H1 (cell line): ENCODE data around the gene TLCD5. TPM values are rescaled to one million over a fixed set of nuclear protein-coding genes. Genes with fewer than 3 reads are reported as not detected.

Experiments used
- ASH2L ChIP-seq: fragments of 200-600, 300-600 bp; sonication (generic); IDR thresholded peaks from one replicate; pipeline ENCODE4 v1.7.1; 2017; ENCODE audit warnings: low read length
- ATF2 ChIP-seq: IDR thresholded peaks from 2 replicates; pipeline ENCODE4 v1.6.1; 2012; ENCODE audit warnings: low read length, inconsistent platforms
- BACH1 ChIP-seq: IDR thresholded peaks from 2 replicates; pipeline ENCODE4 v1.6.1; 2012; ENCODE audit warnings: low read length, improper control_type of control experiment
- BCL11A ChIP-seq, 2 experiments: IDR thresholded peaks; one replicate each; pipeline ENCODE4 v1.6.1; 2011; ENCODE audit warnings: low read depth in 2 of 2, low read length in 2 of 2, mild to moderate bottlenecking in 2 of 2
- CBX8 ChIP-seq: fragments of 300-800, 300-1000 bp; sonication (generic); IDR thresholded peaks from 2 replicates; pipeline ENCODE4 v1.7.1; 2016; ENCODE audit warnings: low read depth, low read length, borderline replicate concordance
- CEBPB ChIP-seq: IDR thresholded peaks from 2 replicates; pipeline ENCODE4 v1.6.1; 2012; ENCODE audit warnings: low read depth, low read length
- CTCF ChIP-seq, 3 experiments: IDR thresholded peaks; 1 replicate in 2 of 3; 2 replicates in 1 of 3; pipeline versions ENCODE4 v1.5.1 to v1.6.1; 2011; ENCODE audit warnings: low read length in 3 of 3, mild to moderate bottlenecking in 3 of 3, inconsistent platforms in 2 of 3, low read depth in 1 of 3, moderate library complexity in 1 of 3; ENCODE audit not compliant: insufficient read depth in 1 of 3; ENCODE audit errors: control extremely low read depth in 1 of 3
- EP300 ChIP-seq, 2 experiments: IDR thresholded peaks; 1 replicate in 1 of 2; 2 replicates in 1 of 2; pipeline ENCODE4 v1.6.1; 2011 to 2012; ENCODE audit warnings: low read depth in 2 of 2, low read length in 2 of 2, mild to moderate bottlenecking in 2 of 2, borderline replicate concordance in 1 of 2, inconsistent platforms in 1 of 2, moderate library complexity in 1 of 2
- GABPA ChIP-seq: IDR thresholded peaks from 2 replicates; pipeline ENCODE4 v1.6.1; 2011; ENCODE audit warnings: mild to moderate bottlenecking, low read length, moderate library complexity, borderline replicate concordance; ENCODE audit not compliant: insufficient read depth
- JUN ChIP-seq: IDR thresholded peaks from 2 replicates; pipeline ENCODE4 v1.6.1; 2011; ENCODE audit warnings: low read depth, mild to moderate bottlenecking, improper control_type of control experiment, low read length
- KDM1A ChIP-seq: fragments of 200-600, 300-600 bp; sonication (generic); IDR thresholded peaks from 2 replicates; pipeline ENCODE4 v1.7.1; 2016; ENCODE audit warnings: mild to moderate bottlenecking, low read length, borderline replicate concordance
- NANOG ChIP-seq: IDR thresholded peaks from 2 replicates; pipeline ENCODE4 v1.6.1; 2011; ENCODE audit warnings: low read length, low read depth, mild to moderate bottlenecking, inconsistent platforms; ENCODE audit not compliant: insufficient read depth, poor library complexity, severe bottlenecking
- POLR2A ChIP-seq, 2 experiments: IDR thresholded peaks; 1 replicate in 1 of 2; 2 replicates in 1 of 2; pipeline ENCODE4 v1.6.1; 2011; ENCODE audit warnings: low read depth in 2 of 2, low read length in 2 of 2, mild to moderate bottlenecking in 2 of 2; ENCODE audit errors: control extremely low read depth in 1 of 2
- POU5F1 ChIP-seq: IDR thresholded peaks from 2 replicates; pipeline ENCODE4 v1.6.1; 2011; ENCODE audit warnings: low read depth, mild to moderate bottlenecking, low read length, moderate library complexity
- SIRT6 ChIP-seq: IDR thresholded peaks from one replicate; pipeline ENCODE4 v1.7.1; 2012; ENCODE audit warnings: low read length, inconsistent platforms
- SRF ChIP-seq: IDR thresholded peaks from 2 replicates; pipeline ENCODE4 v1.6.1; 2011; ENCODE audit warnings: mild to moderate bottlenecking, low read depth, low read length, moderate library complexity
- TAF7 ChIP-seq: optimal IDR thresholded peaks from 2 replicates; pipeline ENCODE3; 2011; ENCODE audit warnings: low read depth, mild to moderate bottlenecking, inconsistent platforms, low read length, moderate library complexity, borderline replicate concordance
- TEAD4 ChIP-seq: IDR thresholded peaks from 2 replicates; pipeline ENCODE4 v1.6.1; 2012; ENCODE audit warnings: low read depth, low read length, inconsistent platforms, mixed read lengths
- YY1 ChIP-seq: IDR thresholded peaks from 2 replicates; pipeline ENCODE4 v1.6.1; 2011; ENCODE audit warnings: low read depth, mild to moderate bottlenecking, low read length
- polyA plus RNA-seq, 7 experiments: library from polyadenylated mRNA; depleted of rRNA in 3 of 7; stranded (reverse) in 5 of 7; unstranded in 2 of 7; fragments of >200 nt in 5 of 7; fragments of 200-250 nt in 2 of 7; gene quantifications; 1 replicate in 5 of 7; 2 replicates in 1 of 7; 4 replicates in 1 of 7; pipeline versions ENCODE4 v1.2.1 to v1.2.3, GENCODE V29; 2011 to 2013; ENCODE audit warnings: missing spikeins in 2 of 7, mixed read lengths in 2 of 7
- total RNA-seq: library from RNA; stranded (reverse); fragmentation: NEBNext Ultra II Directional; extraction: Animal tissue kit (Norgen Biotek cat#: 25700); gene quantifications from 2 replicates; pipeline ENCODE4 v1.2.1, GENCODE V29; 2021
- TF ChIP-seq, protein P1 (sequence below): IDR thresholded peaks from 2 replicates; pipeline ENCODE4 v1.6.1; 2012; ENCODE audit warnings: inconsistent platforms

Gene TLCD5
- total and polyA plus RNA-seq, 2 of the 8 experiments (the other 6 are each of a cell fraction or from before 2014, with no cell fraction given): 9.5 to 10.1 TPM

GRCh38 chr11:120324932-120325810 is at the start of gene TLCD5 (continued):
- TF ChIP-seq YY1 (no peak), ATF2 (no peak), CBX8 (no peak), POU5F1 (no peak), TAF7 (peak; percentile 76), ASH2L (peak; percentile 90), BACH1 (no peak), POLR2A (IDR thresholded peaks at IDR 0.05; ENCODE audit: control extremely low read depth in 1 of 2, low read depth in 2 of 2, low read length in 2 of 2) (peak in 1 of 2 experiments; percentile 68; a peak in 2 of 3 replicates), CEBPB (no peak), KDM1A (peak; percentile 88), TEAD4 (no peak), SRF (peak; percentile 84), JUN (no peak), SIRT6 (no peak), GABPA (0 out of 2 replicates have a peak, but pooled peaks have one; percentile 18), CTCF (IDR thresholded peaks at IDR 0.05; ENCODE audit: control extremely low read depth in 1 of 3, insufficient read depth in 1 of 3, low read depth in 1 of 3, low read length in 3 of 3) (peak; percentile 19 to 59 (median 30)), BCL11A (IDR thresholded peaks at IDR 0.05; ENCODE audit: low read depth in 2 of 2, low read length in 2 of 2) (no peak), EP300 (IDR thresholded peaks at IDR 0.05; ENCODE audit: borderline replicate concordance in 1 of 2, low read depth in 2 of 2, low read length in 2 of 2) (no peak), NANOG (no peak)
- TF ChIP-seq, protein P1, sequence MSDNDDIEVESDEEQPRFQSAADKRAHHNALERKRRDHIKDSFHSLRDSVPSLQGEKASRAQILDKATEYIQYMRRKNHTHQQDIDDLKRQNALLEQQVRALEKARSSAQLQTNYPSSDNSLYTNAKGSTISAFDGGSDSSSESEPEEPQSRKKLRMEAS: peak; percentile 26
